Stimulated activated CD4-positive, alpha-beta T cell treated with anti-CD3 and anti-CD28 coated beads, Interleukin-15, amount 100 ng/mL, for 1 hour (primary cell): ENCODE results near the gene CREM.

Source experiments
- DNase-seq, 2 donors: peaks; one replicate each; pipeline ENCODE4 v3.0.0-alpha.2; 2020; ENCODE audit warnings: low read depth in 1 of 2, low spot score in 1 of 2

The CREM gene

GRCh38 chr10:35133586-35133985, 6.9 kb downstream of the CREM start:
- DNase-seq: no peak

GRCh38 chr10:35135861-35136260, 9.2 kb downstream of the CREM start:
- DNase-seq: no peak

GRCh38 chr10:35136263-35136815, 9.7 kb downstream of the CREM start:
- no peak for DNase-seq

GRCh38 chr10:35140126-35140525, 13.5 kb downstream of the CREM start:
- no peak for DNase-seq

- DNase-seq: no peak
Measured at GRCh38 chr10:35140727-35141126, 14.1 kb downstream of the CREM start.

- DNase-seq: no peak
Measured at GRCh38 chr10:35150308-35150707, 23.7 kb downstream of the CREM start.

GRCh38 chr10:35152992-35153391, 26.3 kb downstream of the CREM start:
- DNase-seq: no peak

GRCh38 chr10:35153716-35154115, 27.1 kb downstream of the CREM start:
- no peak for DNase-seq

GRCh38 chr10:35160743-35161142, 34.1 kb downstream of the CREM start:
- DNase-seq: no peak

- DNase-seq: no peak
Measured at GRCh38 chr10:35161906-35162305, 35.3 kb downstream of the CREM start.

GRCh38 chr10:35165136-35165535, 38.5 kb downstream of the CREM start:
- DNase-seq: no peak

GRCh38 chr10:35165811-35166210, 39.2 kb downstream of the CREM start:
- DNase-seq: no peak

GRCh38 chr10:35166607-35167006, 40.0 kb downstream of the CREM start:
- DNase-seq: no peak

GRCh38 chr10:35167342-35167741, 40.7 kb downstream of the CREM start:
- DNase-seq: no peak

- no peak for DNase-seq
Measured at GRCh38 chr10:35172146-35172545, 45.5 kb downstream of the CREM start.

- no peak for DNase-seq
Measured at GRCh38 chr10:35172574-35172973, 45.9 kb downstream of the CREM start.

GRCh38 chr10:35178331-35178730, 51.7 kb downstream of the CREM start:
- DNase-seq: no peak

GRCh38 chr10:35182631-35183510, 56.2 kb downstream of the CREM start:
- DNase-seq: no peak

GRCh38 chr10:35184527-35185171, 58.0 kb downstream of the CREM start:
- DNase-seq: no peak

GRCh38 chr10:35185260-35186034, 58.8 kb downstream of the CREM start:
- no peak for DNase-seq

GRCh38 chr10:35188954-35189353, 62.3 kb downstream of the CREM start:
- no peak for DNase-seq

- DNase-seq: no peak
Measured at GRCh38 chr10:35191523-35191922, 64.9 kb downstream of the CREM start.
